Measurements from ENCODE around the gene POU2AF1.

DNA sequence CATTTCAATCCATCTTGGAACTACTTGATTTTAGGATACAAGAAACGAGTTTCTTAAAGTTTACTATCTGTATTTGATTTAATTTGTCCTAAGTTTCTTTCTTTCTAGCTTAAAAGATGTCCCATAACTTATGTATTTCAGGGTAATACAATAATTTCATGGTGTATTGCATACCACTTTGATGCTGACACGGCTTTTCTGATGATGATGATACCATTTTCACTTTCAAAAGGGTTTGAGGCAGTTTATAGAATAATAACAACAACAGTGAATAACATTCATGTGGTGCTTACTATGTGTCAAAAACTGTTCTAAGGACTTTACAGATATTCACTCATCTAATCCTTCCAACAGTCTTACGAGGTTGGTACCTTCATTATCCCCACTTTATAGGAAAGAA, 33.2 kb upstream of the POU2AF1 start:
- TF ChIP-seq, protein P1, sequence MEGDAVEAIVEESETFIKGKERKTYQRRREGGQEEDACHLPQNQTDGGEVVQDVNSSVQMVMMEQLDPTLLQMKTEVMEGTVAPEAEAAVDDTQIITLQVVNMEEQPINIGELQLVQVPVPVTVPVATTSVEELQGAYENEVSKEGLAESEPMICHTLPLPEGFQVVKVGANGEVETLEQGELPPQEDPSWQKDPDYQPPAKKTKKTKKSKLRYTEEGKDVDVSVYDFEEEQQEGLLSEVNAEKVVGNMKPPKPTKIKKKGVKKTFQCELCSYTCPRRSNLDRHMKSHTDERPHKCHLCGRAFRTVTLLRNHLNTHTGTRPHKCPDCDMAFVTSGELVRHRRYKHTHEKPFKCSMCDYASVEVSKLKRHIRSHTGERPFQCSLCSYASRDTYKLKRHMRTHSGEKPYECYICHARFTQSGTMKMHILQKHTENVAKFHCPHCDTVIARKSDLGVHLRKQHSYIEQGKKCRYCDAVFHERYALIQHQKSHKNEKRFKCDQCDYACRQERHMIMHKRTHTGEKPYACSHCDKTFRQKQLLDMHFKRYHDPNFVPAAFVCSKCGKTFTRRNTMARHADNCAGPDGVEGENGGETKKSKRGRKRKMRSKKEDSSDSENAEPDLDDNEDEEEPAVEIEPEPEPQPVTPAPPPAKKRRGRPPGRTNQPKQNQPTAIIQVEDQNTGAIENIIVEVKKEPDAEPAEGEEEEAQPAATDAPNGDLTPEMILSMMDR (conservative IDR thresholded peaks at IDR 0.05; ENCODE audit: low read depth in 2 of 2) = no peak
- no peak for TF ChIP-seq NANOG (IDR thresholded peaks at IDR 0.05; ENCODE audit: borderline replicate concordance)
- no peak for TF ChIP-seq POLR2AphosphoS5 (IDR thresholded peaks at IDR 0.05; ENCODE audit: low read depth)
- TF ChIP-seq EZH2 (IDR thresholded peaks at IDR 0.05; ENCODE audit: low read depth, unreplicated experiment) = no peak
- TF ChIP-seq ZNF331 (CRISPR knock-in tag; IDR thresholded peaks at IDR 0.05; ENCODE audit: low read depth) = no peak

Data from GM23338 (cell line).